Tibial artery (tissue), 4 donors: ENCODE measurements around the gene ITGB6.
A peak's percentile ranks its signal among the peaks of the same experiment; 100 is the strongest.
"Not testable (repeated sequence)": the region's sequence is repeated elsewhere in the genome, so short reads cannot be mapped to it uniquely, and the experiment has no call there.

Source experiments
- DNase-seq, 2 donors: peaks; one replicate each; pipeline ENCODE4 v3.0.0-alpha.2; 2019
- H3K27ac ChIP-seq, 2 donors: fragments of 200-600 bp; sonication (generic) in 1 of 2; 1 replicate in 1 of 2; 2 replicates in 1 of 2; pipeline ENCODE4 v1.5.1; 2018 to 2019; ENCODE audit warnings: mild to moderate bottlenecking in 1 of 2
- H3K27me3 ChIP-seq, 2 donors: fragments of 200-600 bp; sonication (generic) in 1 of 2; one replicate each; pipeline versions ENCODE4 v1.5.1 to v1.6.0; 2016 to 2019
- H3K36me3 ChIP-seq, 3 donors: fragments of 200-600 bp; sonication (generic) in 2 of 3; one replicate each; pipeline ENCODE4 v1.5.1; 2016 to 2019; ENCODE audit warnings: mild to moderate bottlenecking in 2 of 3
- H3K4me1 ChIP-seq, 4 donors: fragments of 200-600 bp; sonication (generic) in 2 of 4; 1 replicate in 3 of 4; 2 replicates in 1 of 4; pipeline ENCODE4 v1.5.1; 2016 to 2019
- H3K4me3 ChIP-seq, 2 donors: fragments of 200-600 bp; sonication (generic) in 1 of 2; 1 replicate in 1 of 2; 2 replicates in 1 of 2; pipeline ENCODE4 v1.5.1; 2018 to 2019; ENCODE audit warnings: mild to moderate bottlenecking in 2 of 2
- H3K9me3 ChIP-seq, 3 donors: fragments of 200-600 bp; sonication (generic) in 1 of 3; one replicate each; pipeline ENCODE4 v1.5.1; 2016 to 2019
- CTCF ChIP-seq, 2 experiments: fragments of 200-600 bp in 1 of 2; fragments of 450-650 bp in 1 of 2; IDR thresholded peaks; one replicate each; pipeline ENCODE4 v1.5.1; 2017 to 2019; ENCODE audit warnings: antibody characterized with exemption in 2 of 2, mild to moderate bottlenecking in 1 of 2, moderate library complexity in 1 of 2
- intact Hi-C: fragments of 100-400 bp; cut with DNase I; formaldehyde crosslinking; loops from one replicate; pipeline ENCODE4 v1.15.0; 2023; ENCODE audit warnings: low total_unique reads

ITGB6 gene

GRCh38 chr2:160199053-160199452 lies 1.0 kb downstream of the ITGB6 start:
- Histone ChIP-seq H3K27me3 (no peaks in the 10 kb centered on the region), H3K36me3 (no peaks in the 10 kb centered on the region), H3K4me1 (peaks cover 0 to 4% (median 0%) of the 10 kb centered on the region in 4 donors), H3K9me3 (no peaks in the 10 kb centered on the region), H3K27ac (no peak overlapping the region), H3K4me3 (no peak overlapping the region)
- TF ChIP-seq CTCF (IDR thresholded peaks at IDR 0.05), result no peak
- DNase-seq, result no peak
- intact Hi-C loops, result no loop called here

- TF ChIP-seq CTCF (IDR thresholded peaks at IDR 0.05), result no peak
- no peak for DNase-seq
- no peaks in the 10 kb centered on the region for H3K36me3 ChIP-seq
- H3K4me1 ChIP-seq, result peaks cover 0 to 4% (median 0%) of the 10 kb centered on the region in 4 donors
- H3K27ac ChIP-seq, result no peak overlapping the region
- H3K4me3 ChIP-seq, result no peak overlapping the region
- intact Hi-C loops, result no loop called here
- H3K27me3 ChIP-seq, result no peaks in the 10 kb centered on the region
- no peaks in the 10 kb centered on the region for H3K9me3 ChIP-seq
These were observed 2.5 kb downstream of the ITGB6 start for GRCh38 chr2:160197587-160197986.

GRCh38 chr2:160194946-160195345 lies 5.1 kb downstream of the ITGB6 start:
- no peaks in the 10 kb centered on the region for H3K9me3 ChIP-seq
- intact Hi-C loops, result no loop called here
- H3K27ac ChIP-seq, result no peak overlapping the region
- no peak for DNase-seq
- H3K4me1 ChIP-seq, result peaks cover 0 to 4% (median 0%) of the 10 kb centered on the region in 4 donors
- no peaks in the 10 kb centered on the region for H3K27me3 ChIP-seq
- H3K36me3 ChIP-seq, result no peaks in the 10 kb centered on the region
- H3K4me3 ChIP-seq, result no peak overlapping the region
- no peak for TF ChIP-seq CTCF (IDR thresholded peaks at IDR 0.05)

GRCh38 chr2:160194351-160194750 lies 5.7 kb downstream of the ITGB6 start:
- H3K36me3 ChIP-seq, result no peaks in the 10 kb centered on the region
- H3K4me3 ChIP-seq, result no peak overlapping the region
- no peaks in the 10 kb centered on the region for H3K27me3 ChIP-seq
- no peaks in the 10 kb centered on the region for H3K9me3 ChIP-seq
- no peak for TF ChIP-seq CTCF (IDR thresholded peaks at IDR 0.05)
- peaks cover 0 to 4% (median 0%) of the 10 kb centered on the region in 4 donors for H3K4me1 ChIP-seq
- no peak overlapping the region for H3K27ac ChIP-seq
- no peak for DNase-seq
- intact Hi-C loops, result no loop called here

GRCh38 chr2:160181146-160181836 lies 18.8 kb downstream of the ITGB6 start:
- H3K9me3 ChIP-seq, H3K27ac ChIP-seq, H3K4me1 ChIP-seq, DNase-seq, H3K36me3 ChIP-seq, H3K27me3 ChIP-seq, intact Hi-C loops: not testable (repeated sequence)
- peak overlapping the region in 1 of 2 donors; percentile 23 for H3K4me3 ChIP-seq

- DNase-seq, intact Hi-C loops: not testable (repeated sequence)
These were observed 19.4 kb downstream of the ITGB6 start for GRCh38 chr2:160180690-160181089.

GRCh38 chr2:160180172-160180571 lies 19.9 kb downstream of the ITGB6 start:
- no peak for TF ChIP-seq CTCF (IDR thresholded peaks at IDR 0.05)
- intact Hi-C loops, result no loop called here
- DNase-seq, result no peak
- no peaks in the 10 kb centered on the region for H3K9me3 ChIP-seq
- H3K27ac ChIP-seq, result no peak overlapping the region
- no peak overlapping the region for H3K4me3 ChIP-seq
- no peaks in the 10 kb centered on the region for H3K4me1 ChIP-seq
- H3K27me3 ChIP-seq, result no peaks in the 10 kb centered on the region
- H3K36me3 ChIP-seq, result no peaks in the 10 kb centered on the region

More at GRCh38 chr2:160180690-160181089, 19.4 kb downstream of the ITGB6 start:
- not testable (repeated sequence) for H3K36me3 ChIP-seq, H3K27me3 ChIP-seq, H3K27ac ChIP-seq, H3K9me3 ChIP-seq, H3K4me1 ChIP-seq
- H3K4me3 ChIP-seq, result peak overlapping the region in 1 of 2 donors; percentile 23
